GM18868 (cell line): ENCODE measurements around the gene TBKBP1.
"Not testable (repeated sequence)": the region's sequence is repeated elsewhere in the genome, so short reads cannot be mapped to it uniquely, and the experiment has no call there.

Experiments used
- ATAC-seq: cut with Tn5 transposase; IDR thresholded peaks from one replicate; pipeline ENCODE4 v1.9.1; 2021; ENCODE audit warnings: mild to moderate bottlenecking, moderate library complexity; ENCODE audit not compliant: unreplicated experiment

Gene TBKBP1

GRCh38 chr17:47678196-47678595 lies 15.8 kb upstream of the TBKBP1 start:
- no peak for ATAC-seq

GRCh38 chr17:47682138-47682537 lies 11.8 kb upstream of the TBKBP1 start:
- no peak for ATAC-seq

GRCh38 chr17:47682727-47683126 lies 11.2 kb upstream of the TBKBP1 start:
- not testable (repeated sequence) for ATAC-seq

GRCh38 chr17:47684025-47684424 lies 9.9 kb upstream of the TBKBP1 start:
- no peak for ATAC-seq

- ATAC-seq: no peak
Observed at GRCh38 chr17:47684535-47685193, 9.3 kb upstream of the TBKBP1 start.

- ATAC-seq: no peak
Observed at GRCh38 chr17:47685556-47686275, 8.2 kb upstream of the TBKBP1 start.

- ATAC-seq: no peak
Observed at GRCh38 chr17:47686276-47686635, 7.7 kb upstream of the TBKBP1 start.

- no peak for ATAC-seq
Observed at GRCh38 chr17:47686664-47687327, 7.2 kb upstream of the TBKBP1 start.

- no peak for ATAC-seq
Observed at GRCh38 chr17:47687328-47687690, 6.7 kb upstream of the TBKBP1 start.

GRCh38 chr17:47687748-47688147 lies 6.2 kb upstream of the TBKBP1 start:
- no peak for ATAC-seq

- ATAC-seq: no peak
Observed at GRCh38 chr17:47690121-47690520, 3.8 kb upstream of the TBKBP1 start.

- no peak for ATAC-seq
Observed at GRCh38 chr17:47692137-47692894, 1.6 kb upstream of the TBKBP1 start.

GRCh38 chr17:47692895-47693730 lies 848 bp upstream of the TBKBP1 start:
- ATAC-seq: no peak

- no peak for ATAC-seq
Observed at GRCh38 chr17:47694581-47695428, 844 bp downstream of the TBKBP1 start.

- no peak for ATAC-seq
Observed at GRCh38 chr17:47695429-47696376, 1.7 kb downstream of the TBKBP1 start.

GRCh38 chr17:47696717-47697642 lies 3.0 kb downstream of the TBKBP1 start:
- no peak for ATAC-seq

GRCh38 chr17:47697906-47698711 lies 4.1 kb downstream of the TBKBP1 start:
- no peak for ATAC-seq
